ENCODE data around the gene CD79A. TPM values are rescaled to one million over a fixed set of nuclear protein-coding genes. Genes with fewer than 3 reads are reported as not detected.

The CD79A gene
- total RNA-seq, 1 experiment from 2014 or later, result 0.69 TPM

- ChIA-PET RAD21 (ENCODE audit: low non-redundant PET in 1 of 2, low total read pairs in 2 of 2, uncharacterized antibody in 2 of 2, unreplicated experiment in 2 of 2) (no interaction called here), CTCF (no interaction called here), POLR2A (no interaction called here)
- Histone ChIP-seq H3K4me3 (replicated peaks in 1 of 2; ENCODE audit: low read depth in 1 of 2, low read length in 2 of 2) (no peak overlapping the region), H3K9me3 (ENCODE audit: control insufficient read depth in 1 of 2, insufficient read depth in 1 of 2, low read depth in 1 of 2, low read length in 2 of 2) (no peaks in the 10 kb centered on the region), H3K79me2 (ENCODE audit: insufficient read depth, low read length) (peaks cover 47% of the 10 kb centered on the region), H3K27me3 (ENCODE audit: insufficient read depth, low read length) (no peaks in the 10 kb centered on the region), H3K9ac (ENCODE audit: low read length) (no peak overlapping the region), H4K20me1 (ENCODE audit: insufficient read depth) (no peaks in the 10 kb centered on the region), H3K4me2 (ENCODE audit: low read length) (no peak overlapping the region), H3K36me3 (ENCODE audit: control insufficient read depth in 1 of 2, insufficient read depth in 2 of 2, low read length in 2 of 2) (peaks cover 11 to 18% of the 10 kb centered on the region in 2 experiments), H2AFZ (ENCODE audit: low read depth, low read length, poor library complexity, severe bottlenecking) (no peak overlapping the region), H3K9me2 (ENCODE audit: insufficient read depth) (no peaks in the 10 kb centered on the region), H3K4me1 (ENCODE audit: control insufficient read depth in 1 of 2, insufficient read depth in 2 of 2, low read length in 2 of 2) (peaks cover 27 to 41% of the 10 kb centered on the region in 2 experiments), H3K27ac (ENCODE audit: low read depth, low read length) (no peak overlapping the region)
- ATAC-seq (no peak), DNase-seq (ENCODE audit: low read depth, low spot score) (no peak)
- intact Hi-C loops (cut with micrococcal nuclease), result no loop called here
- BruUV-seq (replicated peaks), result no TSS peak
- TF ChIP-seq SP1 (IDR thresholded peaks at IDR 0.05; ENCODE audit: low read depth), result no peak
- no peak for TF ChIP-seq YY1 (IDR thresholded peaks at IDR 0.05; ENCODE audit: extremely low read depth, insufficient replicate concordance, low read depth, low read length)
- TF ChIP-seq FOSL1 (IDR thresholded peaks at IDR 0.05; ENCODE audit: low read depth), result no peak
Observed at GRCh38 chr19:41889896-41890295, 12.8 kb downstream of the CD79A start.

DNA sequence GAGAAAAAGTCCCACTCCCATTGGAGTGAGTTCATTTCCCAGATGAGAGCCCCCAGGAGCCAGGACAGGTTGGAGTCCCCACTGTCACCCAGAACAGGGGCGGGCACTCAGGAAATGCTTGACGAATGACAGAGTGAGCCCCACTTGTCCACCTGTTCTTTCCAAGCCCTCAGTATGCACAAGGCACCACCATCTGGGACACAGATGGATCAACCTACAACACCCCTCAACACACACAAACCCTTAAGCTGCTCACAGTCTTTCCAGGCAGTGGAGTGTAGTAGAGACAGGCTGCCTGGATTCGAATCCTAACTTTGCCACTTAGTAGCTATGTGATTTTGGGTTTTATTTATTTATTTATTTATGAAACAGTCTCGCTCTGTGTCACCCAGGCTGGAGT is 13.9 kb downstream of the CD79A start:
- H4K20me1 ChIP-seq (ENCODE audit: insufficient read depth), result no peaks in the 10 kb centered on the region
- no peaks in the 10 kb centered on the region for H3K9me2 ChIP-seq (ENCODE audit: insufficient read depth)
- H3K27ac ChIP-seq (ENCODE audit: low read depth, low read length), result no peak overlapping the region
- intact Hi-C loops (cut with micrococcal nuclease), result no loop called here
- ChIA-PET RAD21 (ENCODE audit: low non-redundant PET in 1 of 2, low total read pairs in 2 of 2, uncharacterized antibody in 2 of 2, unreplicated experiment in 2 of 2) (no interaction called here), POLR2A (no interaction called here), CTCF (no interaction called here)
- BruUV-seq (replicated peaks), result no TSS peak
- peaks cover 37% of the 10 kb centered on the region for H3K79me2 ChIP-seq (ENCODE audit: insufficient read depth, low read length)
- no peaks in the 10 kb centered on the region for H3K9me3 ChIP-seq (ENCODE audit: control insufficient read depth in 1 of 2, insufficient read depth in 1 of 2, low read depth in 1 of 2, low read length in 2 of 2)
- H3K9ac ChIP-seq (ENCODE audit: low read length), result no peak overlapping the region
- no peak overlapping the region for H3K4me2 ChIP-seq (ENCODE audit: low read length)
- no peaks in the 10 kb centered on the region for H3K27me3 ChIP-seq (ENCODE audit: insufficient read depth, low read length)
- H3K4me1 ChIP-seq (ENCODE audit: control insufficient read depth in 1 of 2, insufficient read depth in 2 of 2, low read length in 2 of 2), result peaks cover 21 to 31% of the 10 kb centered on the region in 2 experiments
- no peak for ATAC-seq
- no peak overlapping the region for H3K4me3 ChIP-seq (replicated peaks in 1 of 2; ENCODE audit: low read depth in 1 of 2, low read length in 2 of 2)
- H3K36me3 ChIP-seq (ENCODE audit: control insufficient read depth in 1 of 2, insufficient read depth in 2 of 2, low read length in 2 of 2), result peaks cover 13 to 26% of the 10 kb centered on the region in 2 experiments
- no peak overlapping the region for H2AFZ ChIP-seq (ENCODE audit: low read depth, low read length, poor library complexity, severe bottlenecking)
- DNase-seq (ENCODE audit: low read depth, low spot score), result no peak
- TF ChIP-seq, protein P1, sequence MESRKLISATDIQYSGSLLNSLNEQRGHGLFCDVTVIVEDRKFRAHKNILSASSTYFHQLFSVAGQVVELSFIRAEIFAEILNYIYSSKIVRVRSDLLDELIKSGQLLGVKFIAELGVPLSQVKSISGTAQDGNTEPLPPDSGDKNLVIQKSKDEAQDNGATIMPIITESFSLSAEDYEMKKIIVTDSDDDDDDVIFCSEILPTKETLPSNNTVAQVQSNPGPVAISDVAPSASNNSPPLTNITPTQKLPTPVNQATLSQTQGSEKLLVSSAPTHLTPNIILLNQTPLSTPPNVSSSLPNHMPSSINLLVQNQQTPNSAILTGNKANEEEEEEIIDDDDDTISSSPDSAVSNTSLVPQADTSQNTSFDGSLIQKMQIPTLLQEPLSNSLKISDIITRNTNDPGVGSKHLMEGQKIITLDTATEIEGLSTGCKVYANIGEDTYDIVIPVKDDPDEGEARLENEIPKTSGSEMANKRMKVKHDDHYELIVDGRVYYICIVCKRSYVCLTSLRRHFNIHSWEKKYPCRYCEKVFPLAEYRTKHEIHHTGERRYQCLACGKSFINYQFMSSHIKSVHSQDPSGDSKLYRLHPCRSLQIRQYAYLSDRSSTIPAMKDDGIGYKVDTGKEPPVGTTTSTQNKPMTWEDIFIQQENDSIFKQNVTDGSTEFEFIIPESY (IDR thresholded peaks at IDR 0.05; ENCODE audit: extremely low read depth, insufficient replicate concordance, low read length), result no peak
- TF ChIP-seq ELF1 (IDR thresholded peaks at IDR 0.05; ENCODE audit: borderline replicate concordance, low read depth), result no peak
- no peak for TF ChIP-seq CTCF (IDR thresholded peaks at IDR 0.05 in 2 of 3, conservative IDR thresholded peaks at IDR 0.05 in 1 of 3; ENCODE audit: borderline replicate concordance in 1 of 3, insufficient read depth in 1 of 3, low read depth in 2 of 3, low read length in 2 of 3)
- no peak for TF ChIP-seq CBX3 (IDR thresholded peaks at IDR 0.05; ENCODE audit: low read depth)
- no peak for TF ChIP-seq ATF3 (IDR thresholded peaks at IDR 0.05)
- TF ChIP-seq CEBPB (IDR thresholded peaks at IDR 0.05; ENCODE audit: low read depth), result no peak
- no peak for TF ChIP-seq POLR2AphosphoS5 (IDR thresholded peaks at IDR 0.05; ENCODE audit: low read depth, low read length)
- no peak for TF ChIP-seq TCF7L2 (IDR thresholded peaks at IDR 0.05; ENCODE audit: borderline replicate concordance, extremely low read depth, insufficient read depth, insufficient read length)
- no peak for TF ChIP-seq ZNF274 (IDR thresholded peaks at IDR 0.05; ENCODE audit: low read depth, low read length)
- no peak for TF ChIP-seq ZFX (IDR thresholded peaks at IDR 0.05)
- no peak for TF ChIP-seq SIN3A (IDR thresholded peaks at IDR 0.05; ENCODE audit: low read depth)
- no peak for TF ChIP-seq SRF (IDR thresholded peaks at IDR 0.05; ENCODE audit: low read depth)
- no peak for TF ChIP-seq JUND (IDR thresholded peaks at IDR 0.05)
- TF ChIP-seq SP1 (IDR thresholded peaks at IDR 0.05; ENCODE audit: low read depth), result no peak

Data from HCT116 (cell line).